ENCODE results near the gene OPN1MW2.
"Not testable (repeated sequence)": the region's sequence is repeated elsewhere in the genome, so short reads cannot be mapped to it uniquely, and the experiment has no call there.

Gene OPN1MW2

DNA sequence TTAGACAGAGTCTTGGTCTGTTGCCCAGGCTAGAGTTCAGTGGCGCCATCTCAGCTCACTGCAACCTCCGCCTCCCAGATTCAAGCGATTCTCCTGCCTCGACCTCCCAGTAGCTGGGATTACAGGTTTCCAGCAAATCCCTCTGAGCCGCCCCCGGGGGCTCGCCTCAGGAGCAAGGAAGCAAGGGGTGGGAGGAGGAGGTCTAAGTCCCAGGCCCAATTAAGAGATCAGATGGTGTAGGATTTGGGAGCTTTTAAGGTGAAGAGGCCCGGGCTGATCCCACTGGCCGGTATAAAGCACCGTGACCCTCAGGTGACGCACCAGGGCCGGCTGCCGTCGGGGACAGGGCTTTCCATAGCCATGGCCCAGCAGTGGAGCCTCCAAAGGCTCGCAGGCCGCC, at the start of gene OPN1MW2:
Gene OPN1MW2 (plus strand): TSS at position 301 of the 400 bp plus-strand sequence. CDS start 60 bp downstream, at position 361.
- FAIRE-seq; DNase-seq (ENCODE audit: insufficient read length, low spot score): not testable (repeated sequence)

GRCh38 chrX:154172535-154172943, 47.0 kb upstream of the OPN1MW2 start:
- FAIRE-seq; DNase-seq (ENCODE audit: insufficient read length, low spot score): not testable (repeated sequence)

GRCh38 chrX:154174356-154174755, 45.2 kb upstream of the OPN1MW2 start:
- not testable (repeated sequence) for FAIRE-seq

GRCh38 chrX:154182296-154182695, 37.3 kb upstream of the OPN1MW2 start, which contains the start of gene OPN1MW:
Gene OPN1MW, plus strand, starts transcription at chrX:154182596. Its CDS starts 82 bp downstream, at chrX:154182678.
- not testable (repeated sequence) for FAIRE-seq

More at GRCh38 chrX:154174356-154174755, 45.2 kb upstream of the OPN1MW2 start:
- not testable (repeated sequence) for DNase-seq (ENCODE audit: insufficient read length, low spot score)

DNA sequence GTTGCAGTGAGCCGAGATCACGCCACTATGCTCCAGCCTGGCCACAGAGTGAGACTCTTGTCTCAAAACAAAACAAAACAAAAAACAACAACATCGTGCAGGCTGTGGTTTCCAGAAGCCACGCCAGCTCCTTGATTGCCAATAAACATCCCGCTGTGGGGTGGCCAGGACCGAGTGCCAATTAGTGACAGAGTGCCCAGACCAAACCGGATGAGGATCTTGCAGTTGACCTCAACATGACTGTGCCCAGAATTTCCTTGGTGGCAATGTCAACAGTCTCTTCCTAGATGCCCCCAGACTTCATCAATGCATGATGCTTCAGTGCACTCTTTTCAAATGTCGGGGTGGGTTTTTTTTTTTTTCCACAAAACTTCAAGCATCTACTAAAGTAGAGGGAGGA, 35.8 kb upstream of the OPN1MW2 start:
- not testable (repeated sequence) for DNase-seq (ENCODE audit: insufficient read length, low spot score); FAIRE-seq

More at GRCh38 chrX:154182296-154182695, 37.3 kb upstream of the OPN1MW2 start, which contains the start of gene OPN1MW:
- DNase-seq (ENCODE audit: insufficient read length, low spot score), result not testable (repeated sequence)

DNA sequence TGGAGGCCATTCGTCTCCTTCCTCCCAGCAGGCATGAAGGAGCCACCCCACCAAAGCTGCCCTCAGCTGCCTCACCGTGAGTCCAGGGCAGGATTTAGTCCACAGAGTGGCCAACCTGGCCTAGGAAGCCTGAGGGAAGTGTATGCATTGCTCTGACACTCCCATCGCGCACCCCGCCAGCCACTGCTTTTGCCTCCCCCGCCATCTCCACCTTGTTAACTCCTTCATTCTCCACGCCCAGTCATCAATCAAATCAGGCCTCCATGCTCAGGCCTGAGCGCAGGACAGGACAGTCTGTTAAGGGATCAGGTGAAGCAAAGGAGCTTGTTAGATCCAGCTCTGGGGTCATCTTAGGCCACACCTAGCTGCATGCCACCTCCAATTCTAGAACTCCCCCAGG, 26.7 kb upstream of the OPN1MW2 start:
- DNase-seq (ENCODE audit: insufficient read length, low spot score); FAIRE-seq: not testable (repeated sequence)

- not testable (repeated sequence) for FAIRE-seq; DNase-seq (ENCODE audit: insufficient read length, low spot score)
Observed at GRCh38 chrX:154194316-154194715, 25.2 kb upstream of the OPN1MW2 start.

DNA sequence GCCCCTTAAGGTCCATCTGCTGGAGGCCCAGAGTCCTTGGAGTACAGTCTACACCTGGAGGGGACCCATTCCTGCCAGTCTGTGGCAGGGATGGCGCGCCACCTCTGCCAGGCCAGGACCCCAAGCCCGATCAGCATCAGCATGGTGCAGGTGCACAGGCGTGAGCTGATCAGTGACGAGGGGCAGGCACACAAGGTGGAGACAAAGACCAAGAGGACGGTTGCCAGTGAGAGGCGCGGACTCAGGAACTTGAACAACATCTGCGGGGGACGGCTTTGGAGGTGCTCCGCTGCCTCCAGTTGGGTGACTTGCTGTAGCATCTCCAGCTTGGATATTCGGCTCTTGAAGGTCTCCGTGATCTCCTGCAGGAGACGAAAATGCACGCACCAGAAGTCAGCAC, 23.1 kb upstream of the OPN1MW2 start:
- DNase-seq (ENCODE audit: insufficient read length, low spot score); FAIRE-seq: not testable (repeated sequence)

DNA sequence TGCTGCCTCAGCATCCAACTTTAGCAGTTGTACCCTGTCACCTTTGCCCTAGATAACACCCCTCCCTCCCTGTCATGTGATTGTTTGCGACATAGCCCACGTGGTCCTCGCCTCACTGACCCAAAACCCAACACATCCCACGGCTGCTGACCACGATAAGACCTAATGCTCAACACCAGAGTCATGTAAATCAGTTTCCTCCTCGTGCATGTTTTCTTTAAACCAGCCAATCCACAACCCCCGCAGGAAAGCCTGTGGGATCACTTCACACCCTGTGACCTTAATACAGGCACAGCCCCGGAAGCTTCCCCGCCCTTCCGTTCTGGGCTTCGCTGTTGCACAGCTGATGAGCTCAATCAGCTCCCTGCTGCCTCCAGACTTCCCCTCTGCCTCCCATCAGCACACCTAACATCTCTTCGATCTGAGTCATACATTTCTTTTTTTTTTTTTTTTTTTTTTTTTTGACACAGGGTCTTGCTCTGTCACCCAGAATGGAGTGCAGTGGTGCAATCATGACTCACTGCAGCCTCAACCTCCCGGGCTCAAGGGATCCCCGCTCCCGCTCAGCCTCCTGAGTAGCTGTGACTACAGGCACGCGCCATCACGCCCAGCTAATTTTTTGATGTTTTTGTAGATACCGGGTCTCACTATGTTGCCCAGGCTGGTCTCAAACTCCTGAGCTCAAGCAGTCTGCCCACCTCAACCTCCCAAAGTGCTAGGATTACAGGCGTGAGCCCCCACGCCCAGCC, 9.7 kb upstream of the OPN1MW2 start:
- FAIRE-seq; DNase-seq (ENCODE audit: insufficient read length, low spot score): not testable (repeated sequence)

DNA sequence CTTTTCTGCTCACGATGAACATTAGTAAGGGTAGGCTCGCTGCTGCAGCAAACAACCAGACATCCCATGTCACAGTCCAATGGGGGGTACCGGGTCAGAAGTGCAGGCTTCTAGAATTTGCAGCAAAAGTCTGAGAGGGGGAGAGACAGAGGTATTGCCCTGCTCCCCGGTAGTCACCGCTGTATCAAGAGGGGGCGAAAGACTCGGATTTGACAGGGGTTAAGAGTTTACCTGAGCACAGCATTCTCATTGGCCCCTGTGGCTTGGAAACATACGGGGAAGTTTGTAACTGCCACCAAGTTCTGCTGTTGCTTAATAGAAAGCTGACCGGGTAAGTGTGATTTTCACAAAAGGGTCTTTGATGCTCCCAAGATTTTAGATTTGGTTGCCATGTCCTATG, 8.5 kb upstream of the OPN1MW2 start:
- FAIRE-seq; DNase-seq (ENCODE audit: insufficient read length, low spot score): not testable (repeated sequence)

DNA sequence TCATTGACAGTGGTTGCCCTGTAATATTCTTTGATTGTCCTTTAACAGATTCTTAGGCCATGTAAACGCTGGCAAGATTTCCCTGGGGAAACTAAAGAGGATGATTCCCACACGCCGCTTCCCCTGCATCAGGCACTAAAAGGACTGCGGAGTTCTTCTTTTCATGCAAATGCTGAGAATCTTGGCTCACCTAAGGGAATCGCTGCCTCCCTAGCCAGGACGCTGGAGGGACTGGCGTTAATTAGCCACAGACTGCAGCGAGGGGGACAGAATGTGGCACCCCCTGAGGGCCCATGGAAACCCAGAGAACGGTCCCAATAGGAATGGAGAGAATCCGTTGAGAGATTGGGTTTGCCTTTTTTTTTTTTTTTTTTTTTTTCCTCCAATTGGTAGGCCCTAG, 8.1 kb upstream of the OPN1MW2 start:
- FAIRE-seq; DNase-seq (ENCODE audit: insufficient read length, low spot score): not testable (repeated sequence)

- FAIRE-seq, result not testable (repeated sequence)
Observed at GRCh38 chrX:154225292-154225691, 5.7 kb downstream of the OPN1MW2 start.

DNA sequence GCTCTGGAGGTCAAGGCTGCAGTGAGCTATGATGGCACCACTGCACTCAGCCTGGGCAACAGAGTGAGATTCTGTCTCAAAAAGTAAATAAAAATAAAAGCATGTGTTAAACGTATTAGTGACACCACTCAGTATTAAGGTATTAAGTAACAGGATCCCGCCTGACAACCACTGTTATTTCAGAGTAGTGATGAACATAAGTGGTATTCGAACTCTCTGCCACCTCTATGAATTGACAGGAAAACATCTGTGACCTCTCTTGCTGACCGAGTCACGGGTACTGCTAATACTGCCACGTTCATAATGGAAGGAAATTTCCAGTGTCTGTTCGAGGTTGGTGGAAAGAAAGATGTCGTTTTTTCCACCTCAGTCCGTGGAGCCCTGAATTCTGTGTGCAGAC, 7.2 kb downstream of the OPN1MW2 start:
- not testable (repeated sequence) for FAIRE-seq; DNase-seq (ENCODE audit: insufficient read length, low spot score)

More at GRCh38 chrX:154225292-154225691, 5.7 kb downstream of the OPN1MW2 start:
- DNase-seq (ENCODE audit: insufficient read length, low spot score), result not testable (repeated sequence)

DNA sequence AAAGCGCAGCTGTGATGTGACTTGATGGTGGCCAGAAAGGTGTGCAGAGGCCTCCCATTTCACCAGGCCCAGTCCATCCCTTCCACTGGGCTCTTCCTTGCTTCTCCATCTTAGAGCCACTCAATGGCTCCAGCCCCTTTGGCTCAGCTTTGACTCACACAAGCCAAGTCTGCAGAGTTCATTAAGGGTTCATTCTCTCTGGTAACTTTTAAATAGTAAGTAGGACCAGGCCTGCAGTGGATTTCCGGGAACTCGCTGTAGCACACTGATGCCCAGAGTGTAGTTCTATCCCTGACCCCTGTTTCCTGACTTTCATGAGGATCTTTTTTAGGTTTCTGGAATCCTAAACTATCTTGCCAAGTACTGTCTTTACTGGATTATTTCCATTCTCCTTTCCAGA, 11.9 kb downstream of the OPN1MW2 start:
- FAIRE-seq, result not testable (repeated sequence)

GRCh38 chrX:154233620-154234019, 14.1 kb downstream of the OPN1MW2 start:
- not testable (repeated sequence) for FAIRE-seq

More for the DNA sequence above, 11.9 kb downstream of the OPN1MW2 start:
- DNase-seq (ENCODE audit: insufficient read length, low spot score), result not testable (repeated sequence)

DNA sequence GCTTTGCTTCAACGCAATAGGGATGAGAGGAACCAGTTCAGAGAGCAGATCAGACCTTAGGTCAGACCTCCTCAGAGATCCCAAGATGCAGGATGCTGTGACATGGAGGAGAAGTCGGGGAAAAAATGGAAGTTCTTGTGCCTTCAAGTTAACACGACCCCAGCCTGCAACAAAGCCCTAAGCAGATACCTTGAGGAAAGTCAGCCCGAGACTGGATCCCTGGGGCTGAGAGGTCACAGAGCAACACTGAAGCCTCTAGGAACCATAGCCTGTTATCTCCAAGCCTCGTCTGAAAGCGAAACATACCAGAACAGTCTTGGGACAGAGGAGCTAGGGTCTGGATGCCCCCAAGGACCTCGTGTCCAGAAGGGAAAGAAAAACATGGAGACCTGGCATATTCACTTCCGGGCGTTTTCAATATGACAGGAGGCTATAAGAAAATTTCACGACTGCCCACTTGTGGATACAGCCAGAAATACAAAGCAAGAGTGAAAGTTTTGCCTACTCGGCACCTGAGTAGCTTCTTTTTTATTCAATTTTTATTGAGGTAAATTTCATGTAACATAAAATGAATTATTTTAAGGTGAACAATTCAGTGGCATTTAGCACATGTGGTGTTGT, 19.5 kb downstream of the OPN1MW2 start:
- not testable (repeated sequence) for FAIRE-seq; DNase-seq (ENCODE audit: insufficient read length, low spot score)

More at GRCh38 chrX:154233620-154234019, 14.1 kb downstream of the OPN1MW2 start:
- not testable (repeated sequence) for DNase-seq (ENCODE audit: insufficient read length, low spot score)

DNA sequence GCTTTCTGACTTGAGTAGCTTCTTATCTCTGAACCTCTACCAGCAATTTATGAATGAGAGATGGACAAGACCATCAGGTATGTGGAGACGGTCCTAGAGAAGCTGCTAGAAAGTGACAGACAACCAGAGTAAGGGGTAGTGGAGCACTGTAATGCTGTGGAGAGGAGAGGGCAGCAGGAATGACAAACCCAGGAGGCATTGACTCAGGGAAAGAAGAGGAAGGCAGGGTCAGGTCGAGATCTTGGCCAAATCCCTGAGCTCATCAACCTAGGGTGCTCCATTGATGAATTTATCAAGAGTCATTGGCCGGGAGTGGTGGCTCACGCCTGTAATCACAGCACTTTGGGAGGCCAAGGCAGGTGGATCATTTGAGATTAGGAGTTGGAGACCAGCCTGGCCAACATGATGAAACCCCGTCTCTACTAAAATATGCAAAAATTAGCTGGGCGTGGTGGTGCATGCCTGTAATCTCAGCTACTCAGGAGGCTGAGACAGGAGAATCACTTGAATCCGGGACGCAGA, 20.5 kb downstream of the OPN1MW2 start:
- not testable (repeated sequence) for FAIRE-seq; DNase-seq (ENCODE audit: insufficient read length, low spot score)

- not testable (repeated sequence) for FAIRE-seq; DNase-seq (ENCODE audit: insufficient read length, low spot score)
Observed at GRCh38 chrX:154247377-154248045, 28.0 kb downstream of the OPN1MW2 start.

- not testable (repeated sequence) for DNase-seq (ENCODE audit: insufficient read length, low spot score); FAIRE-seq
Observed at GRCh38 chrX:154248076-154248475, 28.5 kb downstream of the OPN1MW2 start.

DNA sequence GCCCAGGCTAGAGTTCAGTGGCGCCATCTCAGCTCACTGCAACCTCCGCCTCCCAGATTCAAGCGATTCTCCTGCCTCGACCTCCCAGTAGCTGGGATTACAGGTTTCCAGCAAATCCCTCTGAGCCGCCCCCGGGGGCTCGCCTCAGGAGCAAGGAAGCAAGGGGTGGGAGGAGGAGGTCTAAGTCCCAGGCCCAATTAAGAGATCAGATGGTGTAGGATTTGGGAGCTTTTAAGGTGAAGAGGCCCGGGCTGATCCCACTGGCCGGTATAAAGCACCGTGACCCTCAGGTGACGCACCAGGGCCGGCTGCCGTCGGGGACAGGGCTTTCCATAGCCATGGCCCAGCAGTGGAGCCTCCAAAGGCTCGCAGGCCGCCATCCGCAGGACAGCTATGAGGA, 37.7 kb downstream of the OPN1MW2 start, which contains the start of gene OPN1MW3:
Gene OPN1MW3 (plus strand): TSS at position 301 of the 400 bp plus-strand sequence. CDS start 38 bp downstream, at position 339.
- not testable (repeated sequence) for DNase-seq (ENCODE audit: insufficient read length, low spot score); FAIRE-seq

Measured in GM19239 (cell line).